A549 treated with RU486 at 1 μM for 4 hours (cell line): Measurements from ENCODE around the gene FBXO21. TPM values are rescaled to one million over a fixed set of nuclear protein-coding genes. Genes with fewer than 3 reads are reported as not detected.

Source experiments
- total RNA-seq: library from RNA; stranded (reverse); fragments of 200-300 nt; extraction: Qiagen RNA extraction; gene quantifications from 5 replicates; pipeline ENCODE4 v1.2.3, GENCODE V29; 2022; ENCODE audit warnings: low read depth

The FBXO21 gene
- total RNA-seq: 32.7 to 45.1 TPM (median 41.4 TPM) in 5 replicates

GRCh38 chr12:117190210-117190781 is at the start of gene FBXO21:
Gene FBXO21, minus strand, starts transcription at chr12:117190470. Its CDS starts 14 bp downstream, at chr12:117190456.

Other genes starting within 250 kb of the FBXO21 start
- gene TESC, start 91.1 kb downstream of the FBXO21 start, total RNA-seq: 127 to 175 TPM (median 148 TPM) in 5 replicates
- 0.43 to 0.61 TPM (median 0.53 TPM) in 5 replicates for gene NOS1, start 171.2 kb upstream of the FBXO21 start, total RNA-seq